IPS-NIHi11 (cell line): ENCODE data around the gene OR13J1.

Experiments
- DNase-seq: peaks from one replicate; pipeline ENCODE4 v3.0.0; 2012; ENCODE audit warnings: mixed read lengths, low spot score

Gene OR13J1

DNA sequence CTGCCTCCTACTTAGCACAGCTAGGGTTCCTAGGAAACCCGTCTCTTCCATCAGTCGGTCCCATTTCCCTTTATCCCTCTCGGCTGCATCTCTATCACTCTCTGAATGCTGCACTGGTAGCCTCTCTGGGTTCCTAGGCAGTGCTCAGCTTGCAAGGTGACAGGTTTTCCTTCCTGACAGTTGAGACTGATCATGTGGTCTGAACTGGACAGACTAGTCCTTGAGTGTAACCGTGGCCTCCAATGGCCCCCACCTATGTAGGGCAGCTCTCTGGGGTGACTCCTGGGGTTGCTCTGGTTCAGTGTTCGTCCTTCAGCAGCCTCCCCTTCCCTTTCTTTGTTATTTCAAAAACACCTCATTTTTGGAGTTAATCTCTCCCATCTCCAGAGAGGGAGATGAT lies 37.4 kb downstream of the OR13J1 start:
- DNase-seq, result no peak

DNA sequence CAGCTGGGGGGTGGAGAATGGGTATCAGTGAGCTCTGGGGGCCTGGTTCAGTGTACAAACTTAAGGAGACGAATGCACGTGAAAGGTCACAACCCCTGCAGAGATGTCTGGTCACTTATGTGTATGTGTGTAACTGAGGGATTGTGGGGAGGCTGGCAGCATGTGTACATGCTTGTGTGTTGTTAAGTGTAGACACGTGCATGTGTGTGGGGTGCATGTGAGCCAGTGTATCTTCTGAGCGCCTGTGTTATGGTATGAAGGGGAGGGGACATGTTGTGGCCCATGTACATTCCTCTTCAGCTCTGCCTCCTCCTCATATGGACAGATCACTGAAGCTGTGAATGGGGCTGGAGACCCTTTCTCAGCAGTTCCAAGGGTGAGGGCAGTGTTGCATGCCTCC lies 39.2 kb downstream of the OR13J1 start:
- no peak for DNase-seq

DNA sequence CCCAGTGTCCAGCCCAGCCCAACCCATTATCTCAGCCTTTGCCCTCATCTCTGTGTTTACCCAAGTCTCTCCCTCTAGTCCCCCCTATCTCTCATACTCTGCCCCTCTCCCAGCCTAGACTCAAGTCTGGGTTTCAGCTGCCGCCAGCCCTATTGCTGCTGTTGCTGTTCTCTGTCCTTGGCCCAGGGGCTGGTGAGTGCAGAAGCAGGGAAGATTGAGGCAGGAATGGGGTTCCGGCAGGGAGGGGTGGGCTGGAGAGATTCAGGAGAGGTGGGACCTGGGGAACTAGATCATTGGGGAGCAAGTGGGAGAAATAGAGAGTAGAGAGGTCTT lies 40.5 kb downstream of the OR13J1 start:
- no peak for DNase-seq

DNA sequence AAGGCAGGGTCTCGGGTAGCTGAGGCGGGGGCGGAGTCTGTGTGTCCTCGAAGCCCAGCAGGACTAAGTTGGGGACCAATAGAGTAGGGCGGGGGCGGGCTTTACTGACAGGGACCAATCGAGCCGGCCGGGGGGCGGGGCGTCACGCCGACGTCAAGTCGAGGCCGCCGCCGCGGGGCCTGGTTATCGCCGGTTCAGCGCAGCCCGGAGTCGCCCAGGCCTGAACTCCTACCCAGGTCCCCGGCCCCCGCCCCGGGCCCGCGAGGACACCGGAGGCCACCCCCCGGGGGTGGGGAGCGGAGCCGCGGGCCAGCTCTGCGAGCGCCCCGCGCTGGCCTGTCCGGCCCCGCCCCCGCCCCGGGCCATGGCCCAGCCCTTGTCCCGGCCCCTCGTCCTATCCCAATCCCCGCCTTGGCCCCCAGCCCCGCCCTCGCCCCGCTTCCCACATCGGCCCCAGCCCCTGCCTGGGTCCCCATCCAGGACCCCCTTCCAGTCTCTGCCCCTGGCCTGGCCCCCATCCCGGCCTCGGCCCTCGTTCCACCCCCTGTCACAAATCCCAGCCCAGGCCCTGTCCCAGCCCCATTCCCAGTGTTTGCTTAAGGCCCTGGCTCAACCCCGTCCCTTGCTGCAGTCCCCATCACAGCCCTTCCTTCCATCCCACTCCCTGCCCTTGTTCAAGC lies 41.0 kb downstream of the OR13J1 start, which contains the start of gene TMEM8B:
TMEM8B (plus strand) TSS at position 145 of the 680 bp plus-strand sequence; CDS start at position 365, 220 bp downstream.
- peak; percentile 96 for DNase-seq

DNA sequence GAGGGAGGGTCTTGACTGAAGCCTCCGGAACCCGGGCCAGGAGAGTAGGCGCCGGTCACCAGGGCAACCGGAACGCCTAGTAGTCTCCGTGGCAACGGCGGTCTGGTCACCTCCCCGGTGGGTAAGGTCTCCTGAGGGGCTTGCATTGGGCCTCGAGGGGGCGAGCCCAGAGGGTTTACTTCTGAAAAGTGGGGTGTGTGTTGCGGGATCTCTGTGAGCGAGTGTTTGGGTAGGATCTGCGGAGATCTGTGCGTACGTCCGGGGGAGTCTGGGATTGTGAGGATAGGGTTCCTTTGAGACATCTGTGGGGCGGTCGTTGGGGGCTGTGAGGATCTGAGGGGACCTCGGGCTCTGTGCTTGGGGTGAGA lies 41.5 kb downstream of the OR13J1 start, which contains the start of gene FAM221B:
FAM221B (minus strand) TSS at position 17 of the 368 bp plus-strand sequence. CDS start 2,571 bp downstream, outside the sequence.
- peak; percentile 63 for DNase-seq

DNA sequence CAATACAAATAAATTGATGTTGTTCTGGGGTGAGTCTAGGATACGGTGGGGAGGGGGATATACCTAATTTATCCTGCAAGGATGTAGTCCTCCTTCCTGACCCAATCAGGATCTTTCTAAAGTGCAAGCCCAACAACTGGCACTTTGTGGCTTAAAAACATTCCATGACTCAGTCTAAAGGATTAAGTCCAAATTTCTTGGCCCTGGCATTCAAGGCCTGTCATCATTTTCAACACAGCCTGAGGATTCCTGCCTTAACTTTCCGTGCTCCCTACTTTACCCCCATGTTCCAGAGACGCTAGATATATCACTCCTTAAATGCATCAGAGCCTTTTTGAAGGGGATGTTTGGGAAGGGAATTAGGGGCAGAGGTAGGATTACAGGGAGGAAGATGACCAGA lies 42.7 kb downstream of the OR13J1 start:
- no peak for DNase-seq

DNA sequence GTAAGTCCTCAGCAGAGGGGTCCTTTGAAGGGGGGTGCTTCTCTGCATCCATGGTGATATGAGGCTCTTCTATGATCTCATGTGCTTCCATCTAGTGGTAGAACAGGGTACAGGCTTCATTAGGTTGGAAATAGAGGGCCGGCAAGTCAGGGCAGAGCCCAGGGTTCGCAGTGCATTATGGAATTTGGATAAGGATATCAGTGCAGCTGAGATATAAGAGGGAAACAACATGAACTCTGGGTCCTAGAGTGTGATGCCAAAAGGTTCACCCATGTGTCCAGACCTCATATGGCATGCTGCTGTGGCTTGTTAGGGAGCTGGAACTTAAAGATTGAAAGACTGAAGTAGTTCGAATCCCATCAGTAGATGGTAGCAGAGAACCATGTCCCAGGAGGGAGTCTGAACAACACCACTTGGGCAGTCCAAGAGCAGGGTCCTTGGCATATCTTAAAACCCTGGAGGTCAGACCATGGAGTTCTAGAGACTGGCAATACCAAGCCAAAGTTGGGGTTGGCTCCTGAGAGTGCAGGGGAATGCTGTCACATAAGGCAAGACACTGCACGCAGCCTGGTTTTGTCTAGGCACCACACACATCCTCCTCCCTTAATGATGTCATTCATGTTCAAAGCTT lies 44.0 kb downstream of the OR13J1 start:
- DNase-seq, result peak; percentile 41

DNA sequence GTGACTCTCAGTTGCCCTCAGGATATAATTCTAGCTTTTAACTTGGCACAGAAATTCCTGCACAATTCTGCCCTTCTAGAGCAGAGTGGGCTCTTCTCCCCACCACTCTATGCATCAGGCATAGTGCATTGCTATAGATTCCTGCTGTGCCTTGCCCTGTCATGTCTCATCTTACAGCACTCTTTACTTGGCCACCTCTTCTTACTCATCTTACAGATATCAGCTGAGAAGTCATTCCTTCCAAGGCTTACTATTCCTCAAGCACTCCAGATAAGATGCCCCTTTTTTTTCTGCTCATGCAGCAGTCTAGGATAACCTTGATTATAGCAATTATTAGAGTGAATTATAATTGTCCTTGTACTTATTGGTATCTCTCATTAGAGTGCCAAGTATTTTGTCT lies 47.3 kb downstream of the OR13J1 start:
- no peak for DNase-seq

DNA sequence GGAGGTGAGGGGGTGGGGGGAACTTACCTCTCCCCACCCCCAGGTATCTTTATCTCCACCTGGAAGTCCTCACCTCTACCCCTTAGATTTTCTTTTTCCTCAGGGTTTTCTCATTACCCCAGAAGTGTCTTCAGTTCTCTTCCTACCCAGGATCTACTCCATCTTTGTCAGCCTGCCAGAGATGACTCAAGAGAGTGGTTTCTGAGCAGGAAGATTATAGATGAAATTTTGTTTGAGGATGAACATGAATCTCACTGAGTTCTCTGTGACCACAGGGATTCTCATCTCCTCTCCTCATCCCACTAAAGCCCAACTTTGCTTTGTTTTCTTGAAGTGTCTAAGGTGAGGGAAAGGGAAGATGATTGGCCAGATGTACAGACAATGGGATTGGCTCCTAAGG lies 50.1 kb downstream of the OR13J1 start:
- no peak for DNase-seq
